NCI-H82 treated with DMSO at 0.1 percent for 48 hours (cell line): ENCODE data around the gene SORT1.
A peak's percentile ranks its signal among the peaks of the same experiment; 100 is the strongest.
"Not testable (repeated sequence)": the region's sequence is repeated elsewhere in the genome, so short reads cannot be mapped to it uniquely, and the experiment has no call there.

ENCODE experiments used
- DNase-seq: peaks from one replicate; lab custom pipeline; 2025; ENCODE audit not compliant: unreplicated experiment; lab: John Stamatoyannopoulos, UW

The SORT1 gene

DNA sequence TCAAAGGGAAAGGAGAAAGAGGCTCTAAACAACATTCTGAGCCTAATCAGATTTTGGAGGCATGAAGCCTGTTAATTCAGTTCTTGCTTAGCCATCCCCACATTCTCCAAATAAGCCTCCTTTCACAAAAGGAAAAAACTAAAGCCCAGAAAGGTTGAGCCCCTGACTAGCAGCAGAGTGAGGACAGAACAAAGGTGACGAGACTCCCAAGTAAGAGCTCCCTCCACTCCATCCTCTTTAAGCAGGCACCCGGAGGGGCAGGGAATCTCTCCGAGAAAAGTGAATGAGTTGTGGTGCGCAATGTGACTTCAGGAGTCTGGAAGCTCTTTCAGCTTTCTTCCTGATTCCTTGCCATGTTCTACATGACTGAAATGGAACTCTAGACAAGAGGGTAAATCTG, 47.5 kb downstream of the SORT1 start:
- DNase-seq = no peak

DNA sequence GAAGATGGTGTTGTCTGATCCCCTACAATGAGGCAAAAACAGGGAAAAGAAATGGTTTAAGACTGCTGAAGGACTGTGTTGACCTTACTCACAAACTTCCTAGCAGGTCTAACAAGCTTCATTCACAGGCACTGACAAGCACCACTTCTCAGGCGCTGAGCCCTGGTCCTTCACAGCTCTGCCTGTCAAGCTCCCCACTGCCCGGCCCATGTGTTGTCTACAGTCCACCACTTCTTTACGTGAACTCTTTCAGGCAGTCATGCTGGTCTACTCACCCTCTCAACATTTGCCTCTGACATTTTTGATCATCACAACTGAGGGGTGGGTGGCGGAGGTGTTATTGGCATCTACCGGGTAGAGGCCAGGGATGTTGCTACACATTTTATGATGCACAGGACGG, 50.2 kb downstream of the SORT1 start:
- no peak for DNase-seq

DNA sequence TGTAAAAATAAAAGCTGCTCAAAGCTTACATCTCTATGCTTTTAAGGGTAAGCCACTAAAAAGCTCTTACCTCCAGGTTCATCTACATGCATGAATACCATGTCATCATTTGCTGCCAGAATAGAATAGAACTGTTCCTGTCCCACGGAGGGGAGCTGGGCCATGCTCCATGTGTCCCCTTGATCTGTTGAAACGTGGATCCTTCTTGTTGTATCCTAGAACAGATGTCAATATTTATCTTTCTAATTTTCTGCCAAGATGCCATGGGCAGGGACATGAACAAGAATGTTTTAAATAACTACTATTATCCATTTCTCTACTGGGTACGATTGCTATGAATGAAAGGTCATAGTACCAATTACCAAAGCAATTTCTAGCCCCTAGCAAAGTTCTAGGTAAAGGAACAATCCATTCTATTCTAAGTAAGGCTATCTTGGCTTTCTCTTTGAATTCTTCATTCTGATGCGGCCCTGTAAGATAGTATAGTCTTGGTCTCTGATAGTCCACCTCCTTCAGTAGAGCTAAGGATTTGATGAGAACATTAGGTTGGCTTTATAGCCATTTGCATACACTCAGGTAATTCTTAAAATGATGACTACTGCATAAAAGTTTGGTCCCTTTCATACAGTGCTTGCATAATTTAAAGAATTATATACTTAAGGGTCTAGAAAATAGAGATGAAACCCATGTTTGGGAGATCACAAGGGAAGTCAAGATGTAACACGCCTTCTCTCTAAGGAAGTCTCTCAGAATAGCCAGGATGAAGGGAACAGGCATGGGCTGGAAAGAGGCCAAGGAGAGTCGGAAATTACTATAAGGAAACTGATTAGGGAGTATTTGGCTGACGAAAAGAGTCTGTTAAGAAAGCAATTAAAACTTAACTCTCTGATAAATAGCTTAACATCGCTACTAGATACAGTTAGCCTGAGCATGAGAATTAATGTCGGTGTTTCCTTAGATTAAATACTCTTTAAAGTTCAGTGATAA, 55.5 kb downstream of the SORT1 start:
- DNase-seq = no peak

DNA sequence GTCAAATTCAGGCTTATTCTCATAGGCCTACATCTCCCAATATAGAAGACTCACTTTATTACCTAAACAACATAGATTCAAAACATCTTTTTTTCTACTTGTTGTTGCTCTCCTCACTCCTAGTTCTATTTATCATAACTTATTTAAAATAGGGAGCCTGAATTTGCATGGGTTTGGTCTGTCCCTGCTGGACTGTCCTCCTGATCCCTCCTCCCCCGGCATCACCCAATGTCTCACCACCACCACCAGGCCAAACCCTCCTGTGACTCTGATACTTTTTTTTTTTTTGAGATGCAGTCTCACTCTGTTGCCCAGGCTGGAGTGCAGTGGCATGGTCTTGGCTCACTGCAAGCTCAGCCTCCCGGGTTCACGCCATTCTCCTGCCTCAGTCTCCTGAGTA, 59.1 kb downstream of the SORT1 start:
- no peak for DNase-seq

DNA sequence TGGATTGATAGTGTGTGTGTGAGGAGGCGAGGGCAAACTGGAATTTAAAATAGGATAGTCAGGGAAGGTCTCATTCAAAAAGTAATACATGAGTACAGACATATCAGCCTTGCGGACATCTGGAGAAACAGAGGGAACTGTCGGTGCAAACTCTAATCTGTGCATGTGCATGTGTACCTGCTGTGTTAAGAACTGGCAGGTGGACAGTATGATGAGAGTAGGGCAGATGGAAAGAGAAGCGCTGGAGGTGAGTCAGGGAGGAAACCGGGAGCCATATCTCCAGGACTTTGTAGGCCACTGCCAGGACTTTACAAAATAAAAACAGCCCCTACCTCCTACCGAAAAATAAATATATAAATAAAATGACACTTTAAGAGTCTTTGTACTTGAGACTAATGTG, 59.6 kb downstream of the SORT1 start:
- DNase-seq = no peak

DNA sequence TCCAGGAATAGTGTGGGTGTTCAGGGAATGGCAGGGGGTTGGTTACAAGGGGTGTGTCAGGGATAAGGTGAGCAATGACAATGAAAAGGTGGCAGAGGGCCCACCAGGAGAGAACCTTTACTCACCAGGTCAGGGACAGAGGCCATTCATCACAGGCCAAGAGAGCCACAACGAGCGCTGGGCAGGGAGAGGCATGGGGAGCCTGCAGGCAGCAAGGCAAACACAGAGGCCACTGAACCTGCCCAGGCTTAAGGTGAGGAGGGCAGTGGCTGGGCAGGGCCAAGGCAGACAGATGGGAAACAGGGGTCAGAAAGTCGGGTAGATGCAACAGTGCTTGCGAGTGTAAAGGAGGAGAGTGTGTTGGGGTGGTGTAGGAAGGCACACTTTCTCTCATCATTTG, 62.6 kb downstream of the SORT1 start:
- DNase-seq = no peak

DNA sequence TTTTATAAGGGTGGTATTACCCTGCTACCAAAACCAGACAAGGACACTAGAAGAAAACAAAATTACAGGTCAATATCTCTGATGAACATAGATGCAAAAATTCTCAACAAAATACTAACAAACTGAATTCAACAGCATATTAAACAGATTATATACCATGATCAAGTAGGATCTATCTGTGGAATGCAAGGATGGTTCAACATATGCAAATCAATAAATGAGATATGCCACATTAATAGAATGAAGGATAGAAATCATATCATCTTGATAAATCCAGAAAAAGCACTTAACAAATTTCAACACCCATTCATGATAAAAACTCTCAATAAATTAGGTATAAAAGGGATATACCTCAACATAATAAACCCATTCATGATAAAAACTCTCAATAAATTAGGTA, 66.6 kb downstream of the SORT1 start:
- DNase-seq = no peak

DNA sequence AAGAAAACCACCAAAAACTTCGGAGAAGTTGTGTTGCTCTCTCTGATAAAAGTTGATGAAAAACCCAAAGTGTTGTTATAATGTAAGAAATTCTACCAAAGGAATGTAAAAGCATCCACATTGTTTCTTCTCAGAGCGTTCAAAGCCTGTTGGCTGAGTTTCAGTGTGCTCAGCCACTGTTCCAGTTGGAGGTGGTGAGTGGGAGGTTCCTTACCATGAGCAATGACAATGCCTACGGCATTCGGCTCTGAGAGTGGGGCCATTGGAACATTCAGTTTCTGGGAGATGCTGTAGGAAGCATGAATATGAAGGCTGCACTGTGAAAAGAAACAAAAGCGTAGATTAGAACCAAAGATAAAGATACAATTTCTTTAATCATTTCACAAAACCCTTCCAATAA, 70.4 kb downstream of the SORT1 start:
- DNase-seq = no peak

DNA sequence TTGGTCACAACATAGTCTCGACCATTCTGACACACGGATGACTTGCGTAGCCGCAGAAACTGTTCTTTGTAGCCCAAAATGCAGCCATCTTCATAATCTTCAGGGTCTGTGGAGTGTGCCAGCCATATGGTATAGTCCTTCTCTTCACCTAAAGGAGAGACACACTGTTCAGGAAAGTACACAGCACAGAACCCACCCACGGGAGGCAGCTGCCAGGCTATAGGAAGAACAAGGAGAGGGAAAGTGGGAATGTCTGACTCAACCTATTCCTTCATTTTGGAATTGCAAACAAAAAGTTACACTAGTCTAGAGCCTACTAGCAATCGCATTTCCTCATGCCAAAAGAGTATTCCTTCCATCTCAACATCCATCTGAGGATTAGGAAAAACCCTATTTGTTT, 74.7 kb downstream of the SORT1 start:
- no peak for DNase-seq

DNA sequence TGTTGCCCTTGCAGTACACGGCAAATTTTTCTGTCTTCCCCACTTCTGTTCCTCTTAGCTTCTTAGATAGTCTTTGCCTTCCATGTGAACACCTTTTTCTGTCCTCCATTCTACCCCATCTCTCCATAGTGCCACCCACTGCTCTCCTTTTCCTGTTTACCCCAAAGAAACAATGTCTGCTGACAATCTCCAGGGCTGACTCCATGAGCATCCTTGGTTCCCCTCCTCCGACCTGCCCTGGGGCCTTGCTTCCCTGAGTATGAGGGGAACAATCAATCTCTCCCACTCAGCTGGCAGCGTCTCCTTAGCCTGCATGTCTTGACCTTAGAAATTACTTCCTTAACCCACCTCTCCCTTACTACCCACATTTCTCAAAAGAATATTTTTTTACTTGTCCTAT, 78.6 kb downstream of the SORT1 start:
- no peak for DNase-seq

DNA sequence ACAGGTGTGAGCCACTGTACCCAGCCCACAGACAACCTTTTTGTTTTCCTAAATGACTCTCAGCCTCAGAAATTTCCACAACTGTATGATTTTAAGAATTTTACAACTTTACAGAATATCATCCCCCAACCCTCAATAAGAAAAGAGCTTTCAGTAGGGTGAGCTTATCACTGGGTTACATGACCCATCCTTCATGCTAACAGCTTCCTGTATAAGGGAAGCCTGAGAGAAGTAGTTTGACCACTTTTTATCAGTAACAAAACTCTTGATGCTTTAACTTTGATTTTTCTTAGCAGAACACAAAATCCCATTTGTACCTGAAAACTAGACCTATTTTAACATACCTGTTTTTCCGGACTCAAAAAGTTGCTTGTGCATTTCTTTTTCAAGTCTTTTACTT, 81.2 kb downstream of the SORT1 start:
- DNase-seq = no peak

DNA sequence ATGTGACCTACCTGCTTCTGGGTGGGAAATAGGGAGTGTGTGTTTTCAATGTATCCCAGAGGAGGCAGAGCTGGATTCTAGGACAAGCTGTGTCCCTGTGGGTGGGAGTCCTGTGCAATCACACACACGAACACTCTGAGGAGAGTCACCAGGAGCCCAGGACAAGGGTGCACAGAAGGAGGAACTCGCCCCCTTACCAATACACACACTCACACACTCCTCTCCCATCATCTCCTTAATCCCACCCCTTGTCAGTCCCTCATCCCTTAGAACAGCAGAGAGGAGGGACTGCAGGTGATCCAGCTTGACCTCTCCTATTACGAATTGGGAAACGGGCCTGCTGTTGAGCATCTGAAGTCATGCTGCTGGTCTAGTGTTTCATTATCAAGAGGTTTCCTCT, 82.4 kb downstream of the SORT1 start:
- no peak for DNase-seq

DNA sequence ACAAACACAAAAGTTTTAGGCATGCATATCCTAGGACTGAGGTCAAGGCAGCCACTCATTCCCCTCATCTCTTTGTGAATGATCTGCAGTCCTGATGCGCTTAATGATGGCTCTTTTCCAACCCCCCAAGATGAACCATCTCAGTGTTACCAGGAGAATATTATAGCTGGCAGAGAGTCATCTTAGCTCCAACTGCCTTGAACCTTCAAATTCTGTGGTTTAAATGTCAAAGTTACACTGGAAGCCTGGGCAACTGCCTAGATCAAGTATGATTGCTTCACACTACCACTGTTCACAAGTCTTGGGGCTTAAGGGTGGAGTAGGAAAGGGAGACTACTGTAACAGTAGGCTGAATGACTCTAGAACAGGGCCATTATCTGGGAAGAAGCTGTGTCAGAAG, 82.9 kb downstream of the SORT1 start:
- DNase-seq = no peak

DNA sequence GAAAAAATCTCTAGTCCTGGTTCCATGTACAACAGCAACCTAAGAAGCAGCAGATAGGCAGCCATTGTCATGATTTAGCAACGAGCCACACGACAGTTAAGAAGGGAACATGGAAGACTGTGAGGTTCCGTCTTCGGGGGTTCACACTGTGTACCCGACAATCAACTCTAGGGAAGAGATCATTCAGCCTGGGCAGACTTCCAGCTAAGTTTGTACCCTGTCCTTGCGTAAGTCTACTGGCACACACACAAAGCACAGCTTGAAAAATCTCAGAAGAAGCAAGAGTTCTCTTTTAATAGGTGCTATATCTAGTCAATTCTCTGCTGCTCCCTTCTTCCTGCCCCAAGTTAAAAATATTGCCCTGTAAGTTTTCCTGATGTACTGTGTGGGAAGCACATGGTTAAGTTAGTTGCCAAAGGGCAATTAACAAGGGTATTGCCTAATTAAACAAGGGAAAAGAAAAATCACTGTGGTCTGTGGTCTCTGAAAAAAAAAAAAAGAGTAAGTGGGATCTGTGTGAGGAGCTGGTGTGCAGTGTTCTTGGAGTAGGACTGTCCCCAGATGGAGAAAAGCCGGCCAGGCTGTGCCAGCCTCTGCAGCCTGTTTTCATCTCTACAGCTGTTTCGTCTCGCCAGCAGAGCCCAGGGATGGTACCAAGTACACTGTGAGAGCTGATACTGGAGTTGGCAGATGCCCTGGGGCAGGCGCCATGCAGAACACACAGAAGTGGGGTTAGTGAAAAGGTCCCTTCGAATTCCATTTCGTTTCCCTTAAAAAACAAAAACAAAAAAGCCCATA, 84.5 kb downstream of the SORT1 start:
- DNase-seq = no peak

DNA sequence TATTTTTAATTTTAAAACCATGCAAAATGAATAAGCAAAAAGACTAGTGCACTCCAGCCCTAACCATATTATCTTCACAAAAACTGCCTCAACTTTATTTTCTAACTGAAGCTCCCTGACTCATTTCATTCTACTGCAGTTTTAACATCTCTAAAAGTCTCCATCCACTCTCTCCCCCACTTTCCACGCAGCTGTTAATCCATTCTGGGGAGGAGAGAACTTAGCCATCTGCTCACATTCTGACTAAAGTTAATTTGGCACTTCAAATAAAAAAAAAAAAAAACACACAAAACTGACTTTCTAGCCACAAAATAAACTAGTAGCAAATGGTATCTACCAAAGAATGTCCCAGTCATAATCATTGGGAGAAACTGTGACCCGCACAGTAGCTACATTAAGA, 85.5 kb downstream of the SORT1 start:
- DNase-seq = peak; percentile 82

DNA sequence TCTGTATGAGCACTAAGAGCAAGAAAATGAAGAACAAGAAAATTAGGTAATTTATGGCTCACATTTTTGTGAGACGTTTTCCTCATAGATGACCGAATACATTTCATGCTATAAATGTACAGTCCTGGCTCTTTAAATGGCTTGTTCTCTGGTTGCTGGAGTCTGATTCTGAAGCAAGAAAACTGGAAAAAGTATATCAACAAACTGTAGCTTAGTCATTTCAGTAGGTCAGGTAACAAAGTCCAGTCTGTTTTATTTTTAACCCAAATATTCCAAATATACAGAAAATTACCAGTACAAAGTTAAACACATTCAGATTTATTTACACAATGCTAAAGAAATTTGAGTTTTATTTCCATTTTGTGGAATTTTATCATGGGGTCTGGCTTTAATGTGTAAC, 88.4 kb downstream of the SORT1 start:
- no peak for DNase-seq

DNA sequence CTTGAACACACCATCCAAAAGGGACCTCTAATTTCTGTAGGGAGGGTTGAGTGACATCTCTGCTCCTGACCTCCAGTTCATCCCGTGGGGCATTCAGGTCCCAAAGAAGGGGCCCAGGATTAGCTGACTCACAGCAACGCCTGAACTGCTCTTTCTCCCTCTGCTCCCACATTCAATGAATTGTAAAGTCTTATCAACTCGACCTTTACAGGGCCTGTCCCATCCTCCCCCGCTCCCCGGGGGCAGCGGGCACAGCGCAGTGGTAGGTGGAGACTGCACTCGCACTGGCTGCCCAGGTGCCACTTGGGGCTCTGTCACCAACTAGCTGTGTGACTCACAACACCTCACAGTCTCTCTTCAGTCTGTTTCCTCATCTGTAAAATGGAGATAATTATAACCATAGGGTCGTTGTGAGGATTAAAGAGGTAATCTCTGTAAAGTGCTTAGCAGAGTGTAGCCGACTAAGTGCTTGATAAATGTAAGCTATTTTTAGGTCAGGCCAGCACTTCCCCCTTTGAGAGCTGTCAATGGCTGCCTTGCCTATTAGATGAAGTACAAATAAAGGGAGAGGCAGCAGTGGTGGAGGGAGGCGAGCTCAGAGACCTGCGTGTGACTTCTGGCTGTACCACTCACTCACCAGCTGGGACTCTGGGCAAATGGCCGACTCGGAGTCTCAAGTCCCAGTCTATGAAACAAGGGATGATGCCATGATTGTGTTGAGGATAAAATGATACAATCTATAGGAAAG, 90.3 kb downstream of the SORT1 start:
- DNase-seq = peak; percentile 99

DNA sequence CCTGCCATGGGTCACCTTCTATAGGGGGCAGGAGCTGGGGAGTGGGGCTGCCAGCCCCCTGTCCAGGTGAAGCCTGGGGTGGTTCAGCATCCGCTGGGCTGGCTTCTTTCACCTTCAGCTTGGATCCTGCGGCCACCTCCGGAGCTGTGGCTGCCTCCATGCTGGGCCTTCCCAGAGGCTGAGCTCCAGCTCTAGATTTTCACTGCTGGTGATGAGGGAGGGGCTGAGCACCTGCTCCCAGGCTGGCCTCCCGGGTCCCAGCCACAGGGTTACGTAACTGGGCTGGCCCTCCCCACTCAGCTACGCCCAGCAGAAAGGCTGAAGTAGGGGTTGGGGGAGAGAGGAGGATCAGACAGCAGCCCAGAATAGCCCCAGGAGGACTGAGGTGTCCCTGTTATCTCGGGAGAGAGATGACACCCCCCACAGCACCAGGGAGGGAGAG, 90.9 kb downstream of the SORT1 start, which contains the start of gene MYBPHL:
TSS of gene MYBPHL (minus strand) at position 180 of the 442 bp plus-strand sequence. CDS start at position 160, 20 bp downstream.
- peak; percentile 84 for DNase-seq

DNA sequence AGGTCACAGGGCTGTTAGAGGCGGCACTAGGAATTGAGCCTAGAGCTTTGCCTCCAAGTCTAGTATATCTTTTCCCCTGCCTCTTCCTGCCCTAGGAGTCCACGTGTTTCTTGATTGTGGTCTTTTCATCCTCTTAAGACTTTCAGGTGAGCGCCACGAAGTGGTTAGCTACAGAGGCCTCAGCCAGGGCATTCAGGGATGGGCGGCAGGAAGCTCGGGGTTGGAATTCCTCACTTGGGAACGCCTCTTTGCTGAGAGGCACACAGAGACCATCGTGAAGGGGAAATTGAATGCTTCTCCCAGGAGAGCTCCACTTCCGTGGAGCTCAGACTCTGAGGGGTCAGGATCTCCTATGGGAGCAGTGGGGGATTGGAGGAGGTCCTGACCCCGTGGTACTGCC, 91.7 kb downstream of the SORT1 start:
- not testable (repeated sequence) for DNase-seq

DNA sequence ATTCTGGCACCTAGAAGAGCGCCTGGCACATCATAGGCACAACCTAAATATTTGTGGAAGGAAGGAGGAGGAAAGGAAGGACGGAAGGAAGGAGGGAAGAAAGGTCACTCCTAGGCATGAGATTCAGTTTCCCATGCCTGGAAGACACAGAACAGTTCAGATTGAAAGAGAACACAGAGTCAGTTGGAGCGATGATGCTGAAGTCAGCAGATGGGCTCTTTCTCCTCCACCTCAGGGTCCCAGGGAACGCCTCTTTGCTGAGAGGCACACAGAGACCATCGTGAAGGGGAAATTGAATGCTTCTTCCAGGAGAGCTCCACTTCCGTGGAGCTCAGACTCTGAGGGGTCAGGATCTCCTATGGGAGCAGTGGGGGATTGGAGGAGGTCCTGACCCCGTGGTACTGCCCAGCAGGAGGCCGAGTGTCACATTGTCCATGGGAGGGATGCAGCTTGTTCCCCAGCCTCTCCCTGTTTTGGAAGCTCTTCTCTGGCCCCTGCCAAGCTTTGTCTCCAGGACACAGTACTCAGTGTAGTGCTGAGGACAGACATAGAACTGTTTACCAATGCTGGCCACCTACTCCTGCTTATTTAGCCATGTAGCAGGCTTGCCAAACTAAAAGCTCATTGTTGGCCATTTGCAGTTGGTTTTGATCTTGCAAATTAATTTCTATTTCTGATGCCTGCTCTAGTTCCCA, 93.3 kb downstream of the SORT1 start:
- DNase-seq = no peak

DNA sequence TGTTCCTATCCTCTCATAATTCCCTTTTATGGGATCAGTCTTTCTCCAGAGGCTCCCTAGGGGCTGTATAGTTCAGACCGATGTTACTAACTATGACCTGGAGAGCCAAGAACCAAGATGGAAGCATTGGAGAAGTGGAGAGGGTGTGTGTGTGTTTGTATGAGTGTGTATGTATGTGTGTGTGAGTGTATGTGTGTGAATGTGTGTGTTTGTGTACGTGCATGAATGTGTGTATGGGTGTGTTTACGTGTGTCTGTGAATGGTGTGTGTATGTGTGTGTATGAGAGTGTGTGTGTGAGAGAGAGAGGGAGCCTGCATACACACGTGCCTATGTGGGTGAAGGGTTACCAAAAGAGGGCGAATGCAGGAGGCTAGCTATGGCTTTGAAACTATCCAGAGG, 95.8 kb downstream of the SORT1 start:
- no peak for DNase-seq
